IMR-90 (cell line): ENCODE data around the gene DIAPH2. TPM values are rescaled to one million over a fixed set of nuclear protein-coding genes. Genes with fewer than 3 reads are reported as not detected.

Source experiments
- ATAC-seq: fragments of 200-7000 bp; cut with Tn5 transposase; 2 replicates; pipeline ENCODE4 v1.9.1; 2020; ENCODE audit warnings: low read depth, mild to moderate bottlenecking, moderate library complexity
- BruUV-seq: library from RNA; stranded (reverse); fragments of 400-500 nt; replicated peaks from 2 replicates; lab custom pipeline; 2021; lab: Mats Ljungman, UMichigan
- CTCF ChIA-PET: fragments of 300-600 bp; formaldehyde crosslinking; extraction: SDS; loops from one replicate; lab custom pipeline; 2021; ENCODE audit warnings: antibody characterized with exemption; lab: Yijun Ruan, JAX
- POLR2A ChIA-PET: fragments of 300-600 bp; sonication (Branson Sonifier 250); formaldehyde crosslinking; loops from one replicate; lab custom pipeline; 2022; ENCODE audit warnings: antibody characterized with exemption; ENCODE audit not compliant: unreplicated experiment; lab: Charles Lee
- DNase-seq: peaks from one replicate; pipeline ENCODE4 v3.0.0; 2013
- H2AFZ ChIP-seq: replicated peaks from 2 replicates; pipeline ENCODE3; 2013; ENCODE audit warnings: low read length, mild to moderate bottlenecking; ENCODE audit not compliant: poor library complexity
- H2AK5ac ChIP-seq: 2 replicates; pipeline ENCODE4 v1.6.1; 2013; ENCODE audit warnings: low read depth, low read length, inconsistent platforms
- H2AK9ac ChIP-seq: replicated peaks from 2 replicates; pipeline ENCODE3; 2013; ENCODE audit warnings: mild to moderate bottlenecking, low read depth, low read length, moderate library complexity; ENCODE audit not compliant: poor library complexity
- H2BK120ac ChIP-seq: 2 replicates; pipeline ENCODE4 v1.6.1; 2013; ENCODE audit warnings: low read depth, low read length, inconsistent platforms
- H2BK15ac ChIP-seq: 3 replicates; pipeline ENCODE4 v1.6.1; 2013; ENCODE audit warnings: low read depth, low read length, inconsistent platforms
- H2BK20ac ChIP-seq: 2 replicates; pipeline ENCODE4 v1.6.1; 2013; ENCODE audit warnings: low read depth, mild to moderate bottlenecking, inconsistent platforms, low read length, moderate library complexity
- H2BK5ac ChIP-seq: 2 replicates; pipeline ENCODE4 v1.6.1; 2013; ENCODE audit warnings: mild to moderate bottlenecking, low read depth, low read length, inconsistent platforms; ENCODE audit not compliant: poor library complexity, severe bottlenecking
- H3K14ac ChIP-seq: replicated peaks from 2 replicates; pipeline ENCODE4 v1.6.1; 2013; ENCODE audit warnings: low read depth, low read length, inconsistent platforms
- H3K18ac ChIP-seq: 2 replicates; pipeline ENCODE4 v1.6.1; 2013; ENCODE audit warnings: low read depth, low read length, control low read depth
- H3K23ac ChIP-seq: 2 replicates; pipeline ENCODE4 v1.6.1; 2013; ENCODE audit warnings: low read depth, low read length, inconsistent platforms
- H3K27ac ChIP-seq: 2 replicates; pipeline ENCODE4 v1.5.1; 2013; ENCODE audit warnings: mild to moderate bottlenecking, control low read depth, low read length; ENCODE audit not compliant: insufficient read depth
- H3K27me3 ChIP-seq: 2 replicates; pipeline ENCODE4 v1.6.1; 2013; ENCODE audit warnings: low read length; ENCODE audit not compliant: control insufficient read depth, insufficient read depth
- H3K36me3 ChIP-seq: 2 replicates; pipeline ENCODE4 v1.6.1; 2013; ENCODE audit warnings: low read length, mixed read lengths; ENCODE audit not compliant: control insufficient read depth, insufficient read depth
- H3K4ac ChIP-seq: 2 replicates; pipeline ENCODE4 v1.6.1; 2013; ENCODE audit warnings: low read depth, low read length, inconsistent platforms
- H3K4me1 ChIP-seq: 2 replicates; pipeline ENCODE4 v1.6.1; 2013; ENCODE audit warnings: low read length, mixed read lengths; ENCODE audit not compliant: control insufficient read depth, insufficient read depth
- H3K4me2 ChIP-seq: 2 replicates; pipeline ENCODE4 v1.6.1; 2013; ENCODE audit warnings: low read depth, mild to moderate bottlenecking, control low read depth, low read length, moderate library complexity
- H3K4me3 ChIP-seq: 2 replicates; pipeline ENCODE4 v1.5.1; 2013; ENCODE audit warnings: low read depth, mild to moderate bottlenecking, control low read depth, low read length, moderate library complexity; ENCODE audit not compliant: insufficient read depth
- H3K56ac ChIP-seq: 2 replicates; pipeline ENCODE4 v1.6.1; 2013; ENCODE audit warnings: low read length, inconsistent platforms; ENCODE audit not compliant: insufficient read depth; ENCODE audit errors: extremely low read depth
- H3K79me1 ChIP-seq, 2 experiments: 2 replicates each; pipeline ENCODE4 v1.6.1; 2013; ENCODE audit warnings: low read length in 2 of 2, inconsistent platforms in 1 of 2, low read depth in 1 of 2
- H3K9ac ChIP-seq: 2 replicates; pipeline ENCODE4 v1.6.1; 2013; ENCODE audit warnings: low read depth, low read length, control low read depth
- H3K9me1 ChIP-seq: 2 replicates; pipeline ENCODE4 v1.6.1; 2013; ENCODE audit warnings: low read length, inconsistent platforms; ENCODE audit not compliant: insufficient read depth
- H3K9me3 ChIP-seq: 2 replicates; pipeline ENCODE4 v1.6.1; 2013; ENCODE audit warnings: low read length; ENCODE audit not compliant: control insufficient read depth, insufficient read depth
- H4K20me1 ChIP-seq: 2 replicates; pipeline ENCODE4 v1.6.1; 2013; ENCODE audit warnings: low read length, inconsistent platforms; ENCODE audit not compliant: insufficient read depth
- H4K5ac ChIP-seq: 2 replicates; pipeline ENCODE4 v1.6.1; 2013; ENCODE audit warnings: mild to moderate bottlenecking, low read depth, low read length, control low read depth
- H4K8ac ChIP-seq, 2 experiments: 2 replicates each; pipeline ENCODE4 v1.6.1; 2013; ENCODE audit warnings: low read depth in 2 of 2, low read length in 2 of 2, control low read depth in 1 of 2, inconsistent platforms in 1 of 2
- H4K91ac ChIP-seq: 2 replicates; pipeline ENCODE4 v1.6.1; 2013; ENCODE audit warnings: low read depth, low read length, inconsistent platforms; ENCODE audit not compliant: insufficient read depth
- BHLHE40 ChIP-seq: fragments of 150-350 bp; IDR thresholded peaks from 2 replicates; pipeline ENCODE4 v1.6.1; 2016; ENCODE audit warnings: mild to moderate bottlenecking, low read depth, low read length
- FOS ChIP-seq: fragments of 150-350 bp; IDR thresholded peaks from 2 replicates; pipeline ENCODE4 v1.6.1; 2016; ENCODE audit warnings: low read depth, low read length
- MAFK ChIP-seq: IDR thresholded peaks from 2 replicates; pipeline ENCODE4 v1.6.1; 2012; ENCODE audit warnings: low read depth, low read length, improper control_type of control experiment
- MAZ ChIP-seq: IDR thresholded peaks from 2 replicates; pipeline ENCODE4 v1.6.1; 2012; ENCODE audit warnings: low read depth, mild to moderate bottlenecking, low read length, improper control_type of control experiment, moderate library complexity, borderline replicate concordance
- NFE2L2 ChIP-seq: fragments of 150-350 bp; IDR thresholded peaks from 2 replicates; pipeline ENCODE4 v1.6.1; 2016; ENCODE audit warnings: low read depth, mild to moderate bottlenecking, low read length
- POLR2A ChIP-seq: IDR thresholded peaks from 2 replicates; pipeline ENCODE4 v1.6.1; 2012; ENCODE audit warnings: mild to moderate bottlenecking, low read depth, low read length
- RCOR1 ChIP-seq: IDR thresholded peaks from 2 replicates; pipeline ENCODE4 v1.6.1; 2012; ENCODE audit warnings: mild to moderate bottlenecking, low read length, improper control_type of control experiment; ENCODE audit not compliant: insufficient replicate concordance
- RFX5 ChIP-seq: IDR thresholded peaks from 2 replicates; pipeline ENCODE4 v1.8.0; 2012; ENCODE audit warnings: low read depth, mild to moderate bottlenecking, low read length, moderate library complexity
- SMC3 ChIP-seq: fragments of 150-350 bp; IDR thresholded peaks from 2 replicates; pipeline ENCODE4 v1.6.1; 2016; ENCODE audit warnings: low read depth, mild to moderate bottlenecking, antibody characterized with exemption, low read length, moderate library complexity
- WGBS, 2 experiments: methylation state at CpG; one replicate each; pipeline versions ENCODE4 v1.1.5 to v1.1.7; 2013; ENCODE audit warnings: missing lambda C conversion rate in 2 of 2; ENCODE audit not compliant: insufficient read length in 1 of 2; ENCODE audit errors: extremely low coverage in 2 of 2; 5-methylcytosine and 5-hydroxymethylcytosine counted together
- dilution Hi-C: fragments of 300-500 bp; cut with HindIII; formaldehyde crosslinking; loops from one replicate; pipeline ENCODE4 v1.14.3; 2018; ENCODE audit warnings: low sequenced_read_pairs; ENCODE audit not compliant: unreplicated experiment
- in situ Hi-C: fragments of 300-500 bp; cut with MboI; formaldehyde crosslinking; loops from 3 replicates; pipeline ENCODE4 v1.14.3; 2019; ENCODE audit warnings: low sequenced_read_pairs, inconsistent platforms, mixed read lengths
- intact Hi-C: fragments of 100-400 bp; cut with micrococcal nuclease; formaldehyde crosslinking; loops from 2 replicates; pipeline ENCODE4 v1.10.0; 2022
- polyA plus RNA-seq, 3 experiments: library from polyadenylated mRNA; depleted of rRNA; stranded (reverse); fragments of >200 nt; gene quantifications; 2 replicates each; pipeline ENCODE4 v1.2.3, GENCODE V29; 2012; ENCODE audit warnings: low replicate concordance in 1 of 3
- total RNA-seq: library from RNA; depleted of rRNA; stranded (reverse); fragments of >200 nt; gene quantifications from 2 replicates; pipeline ENCODE4 v1.2.3, GENCODE V29; 2012
- TF ChIP-seq, protein P1 (sequence below): fragments of 150-350 bp; IDR thresholded peaks from 2 replicates; pipeline ENCODE4 v1.6.1; 2017; ENCODE audit warnings: mild to moderate bottlenecking, antibody characterized with exemption, low read length, low read depth
- TF ChIP-seq, protein P2 (sequence below): fragments of 150-350 bp; IDR thresholded peaks from 2 replicates; pipeline ENCODE4 v1.6.1; 2016; ENCODE audit warnings: low read depth, mild to moderate bottlenecking, low read length, moderate library complexity, borderline replicate concordance

The DIAPH2 gene
- total and polyA plus RNA-seq, 2 of the 4 experiments (the other 2 are of a cell fraction): 3.6 to 19.9 TPM

DNA sequence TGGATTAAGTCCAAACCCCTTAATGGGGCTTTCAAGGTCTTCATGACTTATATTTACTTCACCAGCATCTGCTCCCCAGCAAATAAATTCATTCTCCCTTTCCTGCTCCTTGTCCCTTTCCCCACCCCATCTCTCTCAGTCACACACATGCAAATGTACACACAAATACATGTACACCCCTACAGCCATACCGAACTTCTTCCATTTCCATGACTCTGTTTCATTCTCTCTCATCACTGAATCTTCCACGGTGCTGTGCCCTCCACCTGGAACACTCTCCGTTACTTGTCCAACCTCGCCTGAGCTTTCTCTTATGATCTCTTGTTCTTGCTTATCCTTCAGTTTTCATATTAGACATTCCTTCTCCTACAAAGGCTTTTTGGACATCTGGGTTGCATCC is 177.0 kb downstream of the DIAPH2 start:
- no peak overlapping the region for H2BK5ac ChIP-seq
- H3K27ac ChIP-seq: no peak overlapping the region
- ChIA-PET POLR2A (no interaction called here), CTCF (no interaction called here)
- H2BK20ac ChIP-seq: no peak overlapping the region
- no peak overlapping the region for H4K5ac ChIP-seq
- no peak overlapping the region for H2AK9ac ChIP-seq
- no TSS peak for BruUV-seq
- H3K4ac ChIP-seq: no peak overlapping the region
- no peaks in the 10 kb centered on the region for H3K9me1 ChIP-seq
- H3K4me3 ChIP-seq: no peak overlapping the region
- DNase-seq (no peak), ATAC-seq (no peak)
- WGBS, 2 experiments: 64% methylated on average over 4 of the region's 4 CpGs; no CpG with 5 or more reads in 1 of the 2 experiments
- H4K91ac ChIP-seq: no peak overlapping the region
- H2AK5ac ChIP-seq: no peak overlapping the region
- intact Hi-C loops: no loop called here
- no peaks in the 10 kb centered on the region for H4K20me1 ChIP-seq
- no peak overlapping the region for H4K8ac ChIP-seq
- H3K36me3 ChIP-seq: no peaks in the 10 kb centered on the region
- no peak overlapping the region for H3K14ac ChIP-seq
- no peak overlapping the region for H2BK120ac ChIP-seq
- dilution Hi-C loops: no loop called here
- no peaks in the 10 kb centered on the region for H3K4me1 ChIP-seq
- H2AFZ ChIP-seq: no peak overlapping the region
- no peak overlapping the region for H3K9ac ChIP-seq
- H2BK15ac ChIP-seq: no peak overlapping the region
- in situ Hi-C loops: no loop called here
- peaks cover 0 to 3% of the 10 kb centered on the region in 2 experiments; a peak in 1 of 4 replicates for H3K79me1 ChIP-seq
- TF ChIP-seq, protein P1, sequence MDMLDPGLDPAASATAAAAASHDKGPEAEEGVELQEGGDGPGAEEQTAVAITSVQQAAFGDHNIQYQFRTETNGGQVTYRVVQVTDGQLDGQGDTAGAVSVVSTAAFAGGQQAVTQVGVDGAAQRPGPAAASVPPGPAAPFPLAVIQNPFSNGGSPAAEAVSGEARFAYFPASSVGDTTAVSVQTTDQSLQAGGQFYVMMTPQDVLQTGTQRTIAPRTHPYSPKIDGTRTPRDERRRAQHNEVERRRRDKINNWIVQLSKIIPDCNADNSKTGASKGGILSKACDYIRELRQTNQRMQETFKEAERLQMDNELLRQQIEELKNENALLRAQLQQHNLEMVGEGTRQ: no peak
- TF ChIP-seq FOS (no peak), BHLHE40 (no peak), NFE2L2 (no peak), MAFK (no peak), RCOR1 (no peak), POLR2A (no peak), SMC3 (no peak), RFX5 (no peak), MAZ (no peak)
- TF ChIP-seq, protein P2, sequence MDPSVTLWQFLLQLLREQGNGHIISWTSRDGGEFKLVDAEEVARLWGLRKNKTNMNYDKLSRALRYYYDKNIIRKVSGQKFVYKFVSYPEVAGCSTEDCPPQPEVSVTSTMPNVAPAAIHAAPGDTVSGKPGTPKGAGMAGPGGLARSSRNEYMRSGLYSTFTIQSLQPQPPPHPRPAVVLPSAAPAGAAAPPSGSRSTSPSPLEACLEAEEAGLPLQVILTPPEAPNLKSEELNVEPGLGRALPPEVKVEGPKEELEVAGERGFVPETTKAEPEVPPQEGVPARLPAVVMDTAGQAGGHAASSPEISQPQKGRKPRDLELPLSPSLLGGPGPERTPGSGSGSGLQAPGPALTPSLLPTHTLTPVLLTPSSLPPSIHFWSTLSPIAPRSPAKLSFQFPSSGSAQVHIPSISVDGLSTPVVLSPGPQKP: no peak
- H3K18ac ChIP-seq: no peak overlapping the region
- H3K27me3 ChIP-seq: no peaks in the 10 kb centered on the region
- no peaks in the 10 kb centered on the region for H3K9me3 ChIP-seq
- H3K4me2 ChIP-seq: no peak overlapping the region
- no peak overlapping the region for H3K56ac ChIP-seq
- no peak overlapping the region for H3K23ac ChIP-seq
